GM19238 (cell line): ENCODE data around the gene TBXA2R.

Source experiments
- DNase-seq: peaks from one replicate; pipeline ENCODE4 v3.0.0; 2011; ENCODE audit warnings: low spot score; ENCODE audit not compliant: insufficient read length

TBXA2R gene

DNA sequence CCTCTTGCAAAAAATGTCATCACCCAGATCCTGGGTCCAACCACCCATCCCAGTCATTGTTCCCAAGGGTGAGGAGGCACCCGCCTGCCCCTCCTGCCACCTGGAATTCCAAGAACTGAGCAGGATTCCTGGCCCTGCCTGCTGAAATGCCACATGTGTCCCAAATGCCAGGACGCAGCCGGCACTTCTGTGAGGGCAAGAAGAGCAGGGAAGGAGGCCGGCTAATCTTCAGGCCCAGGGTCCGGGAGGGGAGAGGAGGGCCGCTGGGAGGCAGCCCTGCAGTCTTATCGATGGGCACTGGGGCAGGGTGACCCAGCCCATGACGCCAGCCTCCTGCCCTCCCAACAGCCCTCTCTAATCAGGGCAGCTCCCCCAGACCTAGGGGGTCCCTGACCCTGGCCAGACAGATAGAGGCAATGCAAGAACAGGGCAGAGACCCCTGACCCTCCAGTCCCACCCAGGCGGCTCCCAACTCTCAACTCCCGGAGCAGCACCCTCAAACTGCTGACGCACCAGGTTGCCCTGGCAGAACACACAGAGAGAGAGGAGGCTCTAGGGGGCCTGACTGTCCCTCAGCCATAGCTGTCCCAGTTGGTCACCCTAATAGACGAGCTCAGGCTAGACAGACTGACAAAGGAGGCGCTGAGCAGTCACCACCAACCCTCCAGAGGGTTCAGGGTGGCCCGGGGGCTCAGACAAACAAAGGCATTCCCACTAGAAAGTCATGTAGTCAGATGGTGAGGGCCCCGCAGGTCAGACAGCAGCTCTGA lies 50.8 kb downstream of the TBXA2R start:
- DNase-seq = no peak

DNA sequence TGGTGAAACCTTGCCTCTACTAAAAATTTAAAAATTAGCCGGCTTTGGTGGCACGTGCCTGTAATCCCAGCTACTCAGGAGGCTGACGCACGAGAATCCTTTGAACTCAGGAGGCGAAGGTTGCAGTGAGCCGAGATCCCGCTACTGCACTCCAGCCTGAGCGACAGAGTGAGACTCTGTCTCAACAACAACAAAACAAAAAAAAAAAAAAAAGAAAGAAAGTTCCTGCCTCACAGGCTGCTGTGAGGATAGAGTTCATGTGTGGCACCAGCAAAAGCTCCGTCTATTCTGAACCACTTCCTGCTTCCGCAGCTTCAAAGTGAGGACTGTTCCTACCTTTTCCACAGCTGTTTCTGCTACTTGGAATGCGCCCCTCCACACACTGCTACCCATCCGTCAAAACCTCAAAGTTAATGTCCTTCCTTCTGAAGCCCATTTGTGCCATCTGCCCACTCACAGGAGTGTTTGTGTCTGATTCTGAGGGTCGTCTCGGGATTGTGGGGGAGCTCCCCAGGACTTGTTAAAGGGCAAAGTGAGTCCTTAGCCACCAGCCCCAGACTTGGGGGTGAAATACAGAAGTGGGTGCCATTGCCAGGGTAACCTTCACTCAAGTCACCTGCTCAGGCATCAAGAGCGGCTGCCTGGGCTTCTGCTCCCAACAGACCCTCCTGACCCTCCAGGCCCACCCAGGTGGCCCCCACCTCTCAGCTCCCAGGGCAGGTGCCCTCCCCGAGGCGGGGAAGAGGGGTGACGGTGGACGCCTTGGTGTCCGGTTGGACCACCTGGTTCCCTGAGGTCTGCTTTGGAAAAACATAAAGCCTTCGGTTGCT lies 52.2 kb downstream of the TBXA2R start:
- no peak for DNase-seq

DNA sequence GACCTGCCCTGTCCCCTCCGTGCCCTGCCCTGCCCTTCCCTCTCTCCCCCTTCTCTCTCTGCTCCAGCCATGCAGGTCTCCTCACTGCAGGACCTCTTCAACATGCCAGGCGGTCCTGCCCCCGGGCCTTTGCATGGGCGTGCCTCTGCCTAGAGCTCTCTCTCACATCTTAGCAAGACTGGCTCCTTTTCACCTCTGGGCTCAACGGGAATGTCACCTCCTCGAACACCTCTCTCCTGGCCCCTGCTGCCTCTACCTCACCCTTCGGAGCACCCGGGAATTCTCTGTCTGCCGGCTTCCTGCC lies 54.9 kb downstream of the TBXA2R start:
- no peak for DNase-seq

DNA sequence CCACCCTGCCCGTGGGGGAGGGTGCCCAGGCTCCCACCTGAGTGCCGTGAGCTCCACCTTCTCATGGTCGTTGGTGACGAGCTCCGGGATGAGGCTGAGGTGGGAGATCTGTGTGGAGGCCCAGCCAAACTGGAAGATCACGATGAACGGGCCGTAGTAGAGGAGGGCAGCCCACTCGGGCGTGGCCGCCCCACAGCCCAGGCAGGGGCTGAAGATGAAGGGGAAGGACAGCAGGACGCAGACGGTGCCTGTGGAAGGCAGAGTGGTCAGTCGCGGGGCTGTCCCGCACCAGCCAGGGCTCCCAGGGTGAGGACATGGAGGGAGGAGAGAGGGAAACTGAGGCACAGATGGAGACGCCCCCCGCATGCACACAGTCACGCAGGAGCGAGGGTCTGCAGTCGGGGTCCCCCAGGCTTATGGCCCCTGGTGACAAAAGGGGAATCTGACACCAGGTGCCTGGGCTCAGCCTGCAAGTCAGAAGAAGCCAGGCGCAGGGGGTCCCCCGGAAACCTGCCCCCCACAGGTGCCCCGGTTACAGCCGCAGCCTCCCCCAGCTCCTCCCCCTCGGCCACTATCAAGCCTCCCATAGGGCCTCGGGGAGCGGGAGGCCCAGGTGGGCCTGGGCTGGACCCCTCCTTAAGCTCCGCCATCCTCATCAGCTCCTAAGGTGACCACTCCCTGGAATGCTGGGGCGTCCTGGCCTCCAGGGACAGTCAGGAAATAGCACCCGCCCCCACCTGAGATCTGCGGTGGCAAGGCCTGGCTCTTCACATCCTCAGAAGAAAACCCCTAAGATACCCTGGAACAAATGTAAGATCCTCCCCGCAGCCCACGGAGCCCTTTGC lies 55.5 kb downstream of the TBXA2R start:
- no peak for DNase-seq

GRCh38 chr19:3549816-3550215 lies 56.9 kb downstream of the TBXA2R start:
- DNase-seq = no peak

DNA sequence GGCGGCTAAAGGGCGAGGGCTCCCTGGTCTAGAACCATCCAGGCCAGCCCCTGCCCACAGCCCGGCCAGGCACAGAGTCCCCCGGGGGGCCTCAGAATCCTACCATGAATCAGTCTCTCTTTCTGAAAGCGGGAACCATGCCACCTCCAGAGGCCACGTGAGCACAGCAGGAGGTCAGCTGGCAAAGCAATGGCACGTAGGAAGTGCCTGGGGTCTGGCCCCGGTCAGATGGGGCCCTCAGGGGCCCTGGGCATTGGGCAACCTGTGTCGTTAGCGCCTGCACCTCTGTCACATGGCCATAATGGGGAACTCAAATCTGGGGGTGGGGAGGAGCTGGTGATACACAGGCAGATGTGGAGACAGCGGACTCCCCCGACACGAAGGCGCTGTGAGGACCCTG lies 58.1 kb downstream of the TBXA2R start:
- no peak for DNase-seq

- DNase-seq = no peak
Measured at GRCh38 chr19:3547767-3548282, 58.9 kb downstream of the TBXA2R start.

- DNase-seq = no peak
Measured at GRCh38 chr19:3547301-3547731, 59.4 kb downstream of the TBXA2R start.

DNA sequence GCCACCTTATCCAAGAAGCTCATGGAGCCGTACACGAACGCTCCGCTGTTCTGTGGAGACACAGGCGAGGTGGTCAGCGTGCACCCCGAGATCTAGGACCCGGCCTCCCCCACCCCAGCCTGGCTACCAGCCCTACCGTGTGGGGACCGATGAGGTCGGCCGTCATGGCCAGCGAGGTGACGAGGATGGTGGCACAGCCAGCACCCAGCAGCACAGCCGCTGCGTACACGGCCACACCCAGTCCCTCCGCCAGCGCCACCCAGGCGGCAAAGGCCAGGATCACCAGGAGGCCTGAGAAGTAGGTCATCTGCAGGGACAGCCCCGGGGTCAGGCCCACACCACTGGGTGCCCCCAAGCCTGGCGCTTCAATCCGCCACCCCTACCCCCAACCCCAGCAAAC lies 60.6 kb downstream of the TBXA2R start:
- DNase-seq = no peak

GRCh38 chr19:3545669-3546034 lies 61.0 kb downstream of the TBXA2R start:
- DNase-seq = no peak

DNA sequence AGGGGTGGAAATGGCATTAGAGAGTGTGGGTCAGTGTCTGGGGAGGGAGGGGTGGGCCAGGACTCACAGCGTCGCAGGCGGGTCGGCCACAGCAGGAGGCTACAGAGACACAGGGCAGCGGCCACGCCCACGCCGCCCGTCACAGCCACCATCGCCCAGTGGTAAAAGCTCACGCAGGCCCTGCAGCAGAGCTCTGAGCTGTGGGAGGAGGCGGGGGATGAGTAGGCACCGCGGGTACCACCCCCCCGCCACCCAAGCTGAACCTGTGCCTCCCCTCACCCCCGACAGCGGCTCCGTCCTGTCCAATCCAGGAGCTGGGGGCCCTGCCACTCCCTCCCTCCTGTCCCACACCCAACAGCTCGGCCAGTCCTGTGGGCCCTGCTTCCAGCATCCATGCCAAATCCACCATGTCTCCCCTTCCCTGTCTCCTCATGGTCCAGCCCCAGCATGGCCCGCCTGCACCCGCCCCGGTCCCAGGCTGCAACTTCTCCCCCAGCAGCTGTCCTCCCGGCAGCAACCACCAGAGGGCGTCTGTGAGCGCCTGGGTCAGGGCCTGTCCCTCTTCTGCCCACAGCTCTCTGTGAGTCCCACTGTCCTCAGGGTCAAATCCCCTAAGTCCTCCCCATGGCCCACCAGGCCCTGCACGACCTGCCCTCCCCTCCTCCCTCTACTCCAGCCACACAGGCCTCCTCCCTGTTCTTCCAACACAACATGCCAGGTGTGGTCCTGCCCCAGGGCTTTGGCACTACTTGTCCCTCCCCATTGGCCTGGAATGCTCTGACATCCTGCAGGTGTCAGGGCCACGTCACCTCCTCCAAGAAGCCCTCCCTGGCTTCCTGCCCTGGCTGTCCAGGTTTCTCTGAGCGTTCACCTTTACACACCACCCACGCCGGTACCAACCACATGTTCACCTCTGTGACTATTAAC lies 61.7 kb downstream of the TBXA2R start:
- DNase-seq = peak; percentile 87
